Hepatocyte (in vitro differentiated cells): ENCODE data around the gene RPP40. TPM values are rescaled to one million over a fixed set of nuclear protein-coding genes. Genes with fewer than 3 reads are reported as not detected.

Experiments used
- DNase-seq: peaks from one replicate; pipeline ENCODE4 v3.0.0-alpha.2; 2016; ENCODE audit warnings: low spot score
- H2AFZ ChIP-seq: fragments of 200-600 bp; sonication (generic); 2 replicates; pipeline ENCODE4 v1.6.0; 2016; ENCODE audit warnings: antibody characterized with exemption, mild to moderate bottlenecking
- H3K27ac ChIP-seq: fragments of 200-600 bp; sonication (generic); 2 replicates; pipeline ENCODE4 v1.5.1; 2016; ENCODE audit warnings: mild to moderate bottlenecking
- H3K27me3 ChIP-seq: fragments of 200-600 bp; sonication (generic); 2 replicates; pipeline ENCODE4 v1.6.1; 2016
- H3K36me3 ChIP-seq: fragments of 200-600 bp; sonication (generic); replicated peaks from 2 replicates; pipeline ENCODE4 v1.5.1; 2016; ENCODE audit warnings: low read depth; ENCODE audit not compliant: insufficient read depth
- H3K4me1 ChIP-seq: fragments of 200-600 bp; sonication (generic); 2 replicates; pipeline ENCODE4 v1.5.1; 2016; ENCODE audit warnings: mild to moderate bottlenecking, moderate library complexity; ENCODE audit not compliant: insufficient read depth
- H3K4me2 ChIP-seq: fragments of 200-600 bp; sonication (generic); 2 replicates; pipeline ENCODE4 v1.6.0; 2016
- H3K4me3 ChIP-seq: fragments of 200-600 bp; sonication (generic); 2 replicates; pipeline ENCODE4 v1.5.1; 2016; ENCODE audit warnings: mild to moderate bottlenecking
- H3K79me2 ChIP-seq: fragments of 200-600 bp; sonication (generic); 2 replicates; pipeline ENCODE4 v1.6.0; 2017; ENCODE audit warnings: mild to moderate bottlenecking
- H3K9me2 ChIP-seq: fragments of 200-600 bp; sonication (generic); replicated peaks from 2 replicates; pipeline ENCODE4 v1.6.0; 2017; ENCODE audit warnings: mild to moderate bottlenecking; ENCODE audit not compliant: insufficient read depth
- H3K9me3 ChIP-seq: fragments of 200-600 bp; sonication (generic); 2 replicates; pipeline ENCODE4 v1.5.1; 2016; ENCODE audit warnings: low read depth, mild to moderate bottlenecking
- H4K20me1 ChIP-seq: fragments of 200-600 bp; sonication (generic); 2 replicates; pipeline ENCODE4 v1.6.0; 2016; ENCODE audit warnings: mild to moderate bottlenecking; ENCODE audit not compliant: insufficient read depth, poor library complexity, severe bottlenecking
- CTCF ChIP-seq: fragments of 200-600 bp; sonication (generic); IDR thresholded peaks from 2 replicates; pipeline ENCODE4 v1.5.1; 2016; ENCODE audit warnings: antibody characterized with exemption, mild to moderate bottlenecking; ENCODE audit not compliant: poor library complexity
- EZH2 ChIP-seq: fragments of 200-600 bp; sonication (generic); IDR thresholded peaks from 2 replicates; pipeline ENCODE4 v1.6.1; 2016; ENCODE audit warnings: antibody characterized with exemption, mild to moderate bottlenecking, borderline replicate concordance
- EZH2phosphoT487 ChIP-seq: fragments of 200-600 bp; sonication (generic); IDR thresholded peaks from one replicate; pipeline ENCODE4 v1.6.1; 2018; ENCODE audit warnings: antibody characterized with exemption, mild to moderate bottlenecking, low read depth, moderate library complexity; ENCODE audit not compliant: unreplicated experiment, severe bottlenecking
- WGBS: methylation state at CpG from one replicate; pipeline ENCODE4 v1.1.6; 2016; ENCODE audit warnings: low lambda C conversion rate; ENCODE audit errors: missing lambda C conversion rate; 5-methylcytosine and 5-hydroxymethylcytosine counted together
- polyA plus RNA-seq: library from polyadenylated mRNA; unstranded; fragments of >200 nt; fragmentation: Nextera tagmentation; extraction: Ambion mirVana; gene quantifications from 2 replicates; pipeline ENCODE4 v1.2.1, GENCODE V29; 2016
- total RNA-seq: library from RNA; depleted of rRNA; stranded (reverse); fragments of >200 nt; gene quantifications from 2 replicates; pipeline ENCODE4 v1.2.3, GENCODE V29; 2014

Gene RPP40
- total and polyA plus RNA-seq, 2 experiments from 2014 or later, result 17.7 to 24.8 TPM

- Histone ChIP-seq H3K36me3 (no peaks in the 10 kb centered on the region), H3K79me2 (no peaks in the 10 kb centered on the region), H3K27ac (peak overlapping the region; percentile 42), H3K27me3 (no peaks in the 10 kb centered on the region), H3K4me1 (peaks cover 6% of the 10 kb centered on the region), H3K4me3 (no peak overlapping the region), H3K4me2 (no peak overlapping the region), H4K20me1 (no peaks in the 10 kb centered on the region), H3K9me2 (no peaks in the 10 kb centered on the region), H3K9me3 (no peaks in the 10 kb centered on the region), H2AFZ (no peak overlapping the region)
- 71% methylated on average over 7 of the region's 8 CpGs for WGBS
- DNase-seq, result no peak
- TF ChIP-seq EZH2phosphoT487 (no peak), CTCF (no peak), EZH2 (no peak)
Measured at GRCh38 chr6:4974962-4975361, 28.9 kb downstream of the RPP40 start.

GRCh38 chr6:4973982-4974745 lies 29.7 kb downstream of the RPP40 start:
- 39% methylated on average over 14 of the region's 14 CpGs for WGBS
- H3K27ac ChIP-seq, result peak overlapping the region; percentile 42

GRCh38 chr6:4973415-4973814 lies 30.4 kb downstream of the RPP40 start:
- Histone ChIP-seq H3K4me3 (no peak overlapping the region), H3K27me3 (no peaks in the 10 kb centered on the region), H3K9me2 (no peaks in the 10 kb centered on the region), H3K36me3 (no peaks in the 10 kb centered on the region), H3K4me2 (peak overlapping the region; percentile 23), H3K4me1 (peaks cover 6% of the 10 kb centered on the region), H3K27ac (peak overlapping the region; percentile 42), H3K79me2 (no peaks in the 10 kb centered on the region), H4K20me1 (no peaks in the 10 kb centered on the region), H2AFZ (no peak overlapping the region), H3K9me3 (no peaks in the 10 kb centered on the region)
- TF ChIP-seq EZH2 (no peak), CTCF (no peak)
- 95% methylated on average over 13 of the region's 13 CpGs for WGBS
- no peak for DNase-seq

More at GRCh38 chr6:4973982-4974745, 29.7 kb downstream of the RPP40 start:
- H3K36me3 ChIP-seq, result no peaks in the 10 kb centered on the region
- peak overlapping the region; percentile 31 for H2AFZ ChIP-seq
- no peaks in the 10 kb centered on the region for H3K9me3 ChIP-seq
- H3K4me3 ChIP-seq, result no peak overlapping the region
- no peaks in the 10 kb centered on the region for H3K79me2 ChIP-seq
- DNase-seq, result peak; percentile 30
- H4K20me1 ChIP-seq, result no peaks in the 10 kb centered on the region
- no peaks in the 10 kb centered on the region for H3K27me3 ChIP-seq
- TF ChIP-seq EZH2phosphoT487 (no peak), EZH2 (no peak), CTCF (no peak)
- H3K9me2 ChIP-seq, result no peaks in the 10 kb centered on the region
- H3K4me2 ChIP-seq, result peak overlapping the region; percentile 23
- peaks cover 6% of the 10 kb centered on the region for H3K4me1 ChIP-seq
